LNCAP (cell line): Measurements from ENCODE around the gene RAB11FIP3.

Experiments used
- CTCF ChIP-seq: fragments of 450-650 bp; IDR thresholded peaks from 2 replicates; pipeline ENCODE4 v1.5.1; 2017; ENCODE audit warnings: mild to moderate bottlenecking

Gene RAB11FIP3

GRCh38 chr16:459761-460160 lies 34.3 kb downstream of the RAB11FIP3 start:
- no peak for TF ChIP-seq CTCF

- no peak for TF ChIP-seq CTCF
Measured at GRCh38 chr16:460787-461186, 35.3 kb downstream of the RAB11FIP3 start.

- no peak for TF ChIP-seq CTCF
Measured at GRCh38 chr16:463071-463470, 37.6 kb downstream of the RAB11FIP3 start.

- no peak for TF ChIP-seq CTCF
Measured at GRCh38 chr16:466651-467050, 41.2 kb downstream of the RAB11FIP3 start.

- no peak for TF ChIP-seq CTCF
Measured at GRCh38 chr16:468068-468821, 42.8 kb downstream of the RAB11FIP3 start.

- no peak for TF ChIP-seq CTCF
Measured at GRCh38 chr16:470418-470817, 45.0 kb downstream of the RAB11FIP3 start.

- TF ChIP-seq CTCF, result no peak
Measured at GRCh38 chr16:471353-472198, 46.1 kb downstream of the RAB11FIP3 start.
